Erythroblast (primary cell): ENCODE results near the gene MYLK.

Source experiments
- DNase-seq, 2 experiments: peaks; one replicate each; lab custom pipeline; 2025; lab: John Stamatoyannopoulos, UW
- GATA1 ChIP-seq: IDR thresholded peaks from 2 replicates; pipeline ENCODE4 v1.6.1; 2011; ENCODE audit warnings: low read depth, mild to moderate bottlenecking, control low read depth, low read length, moderate library complexity
- POLR2A ChIP-seq: IDR thresholded peaks from 2 replicates; pipeline ENCODE4 v1.6.1; 2011; ENCODE audit warnings: mild to moderate bottlenecking, low read length

The MYLK gene

DNA sequence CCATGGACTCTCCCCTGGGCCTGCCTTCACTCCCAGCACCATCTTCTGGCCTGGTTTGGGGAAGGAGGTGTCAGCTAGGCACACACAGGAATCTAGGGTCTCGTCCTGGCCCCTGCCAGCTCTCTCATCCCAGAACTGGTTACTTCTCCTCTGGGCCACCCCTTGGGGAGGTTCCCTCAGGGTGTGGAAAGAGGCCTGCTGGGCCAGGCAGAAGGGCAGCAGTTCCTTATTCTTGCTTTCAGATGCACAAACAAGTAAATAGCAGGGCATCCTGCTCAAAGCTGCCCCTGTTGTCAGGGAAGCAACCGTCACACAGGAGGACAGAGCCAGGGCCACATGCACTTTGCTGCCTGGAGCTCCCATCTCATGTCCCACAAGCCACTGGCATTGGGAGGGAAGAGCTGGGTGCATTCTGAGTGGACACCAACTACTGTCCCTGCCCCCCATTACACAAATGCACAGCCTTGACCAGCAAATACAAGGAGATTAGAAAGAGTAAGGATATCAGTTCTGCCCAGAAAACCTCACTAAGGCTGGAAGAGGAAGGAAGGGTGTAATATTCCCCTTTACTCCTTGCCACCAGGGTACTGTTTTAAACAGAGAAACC is 190.4 kb downstream of the MYLK start:
- TF ChIP-seq GATA1 (no peak), POLR2A (no peak)
- no peak for DNase-seq

DNA sequence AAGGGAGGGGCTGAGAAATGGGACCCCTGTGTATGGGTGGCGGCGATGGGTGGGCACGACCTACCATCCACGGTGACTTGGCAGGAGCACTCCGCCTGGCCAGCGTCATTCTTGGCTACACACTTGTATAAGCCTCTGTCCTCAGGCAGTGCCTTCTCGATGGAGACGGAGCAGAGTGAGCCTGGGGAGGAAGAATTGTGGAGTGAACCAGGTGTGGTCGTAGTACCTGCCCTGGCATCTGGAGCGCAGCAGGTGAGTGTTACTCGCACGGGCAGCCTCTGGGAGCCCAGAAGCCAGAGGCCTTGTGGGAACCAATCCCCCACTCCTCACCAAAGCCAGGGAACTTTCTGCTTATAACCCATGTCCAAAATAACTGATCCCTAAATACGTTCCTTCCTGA is 191.5 kb downstream of the MYLK start:
- TF ChIP-seq POLR2A (no peak), GATA1 (no peak)
- DNase-seq: no peak

DNA sequence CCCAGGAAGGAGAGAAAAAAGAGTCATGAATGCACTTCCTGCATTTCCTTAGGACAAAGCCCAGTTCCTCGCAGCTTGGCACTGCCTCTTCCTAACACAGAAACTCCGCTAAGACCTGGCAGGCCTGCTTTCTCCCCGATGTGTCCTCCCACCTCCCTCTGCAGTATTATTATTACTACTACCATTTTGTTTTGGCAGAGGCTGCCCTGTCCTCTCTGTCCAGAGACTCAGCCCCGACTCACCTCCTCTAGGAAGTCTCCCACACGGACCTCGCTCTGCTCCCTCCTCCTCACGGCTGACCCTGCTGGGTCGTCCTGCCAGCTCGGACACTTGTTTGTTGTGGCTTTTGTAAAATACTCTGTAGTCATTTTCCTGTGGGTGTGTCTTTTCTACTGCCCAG is 192.1 kb downstream of the MYLK start:
- no peak for DNase-seq
- no peak for TF ChIP-seq GATA1
- no peak for TF ChIP-seq POLR2A

DNA sequence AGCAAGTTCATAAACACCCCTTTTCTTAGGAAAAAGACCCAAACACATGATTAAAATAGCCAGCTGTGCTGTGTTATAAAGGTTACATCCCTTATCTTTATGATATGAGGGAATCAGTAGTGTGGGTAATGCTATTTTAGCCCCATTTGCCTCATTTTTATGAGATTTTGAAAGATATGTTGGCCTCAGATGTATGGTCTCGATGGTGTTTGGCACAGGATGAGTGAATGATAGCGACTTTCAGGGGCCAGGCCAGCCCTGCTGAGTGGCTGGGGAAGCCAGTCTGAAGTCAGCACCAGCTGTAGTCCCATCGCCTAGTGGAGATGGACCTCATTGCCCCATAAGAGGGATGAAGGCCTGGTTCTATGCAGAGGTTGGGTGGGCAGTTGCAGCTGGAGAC is 194.3 kb downstream of the MYLK start:
- DNase-seq: no peak
- TF ChIP-seq POLR2A (no peak), GATA1 (no peak)

DNA sequence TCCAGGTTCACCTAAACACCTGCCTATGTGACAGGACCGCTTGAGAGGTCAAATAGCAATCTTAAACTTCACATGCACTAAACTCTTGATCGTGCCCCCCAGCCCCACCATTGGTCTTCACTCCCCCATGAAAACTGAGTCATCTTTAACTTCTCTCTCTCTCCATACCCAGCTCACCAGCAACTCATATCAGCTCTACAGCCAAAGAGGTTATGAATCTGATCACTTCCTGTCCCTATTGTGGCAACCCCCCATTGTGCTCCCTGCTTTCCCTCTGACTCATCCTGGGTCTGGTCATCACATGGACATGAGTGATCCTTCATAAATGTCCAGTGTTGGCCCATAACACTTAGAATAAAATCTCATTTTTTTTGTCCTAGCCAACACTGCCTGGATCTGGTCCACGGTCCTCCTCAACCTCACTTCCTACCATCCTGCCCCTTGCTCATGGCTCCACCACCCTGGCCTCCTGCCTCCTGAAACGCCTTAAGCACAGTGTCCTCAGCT is 195.8 kb downstream of the MYLK start:
- no peak for TF ChIP-seq GATA1
- DNase-seq: no peak

DNA sequence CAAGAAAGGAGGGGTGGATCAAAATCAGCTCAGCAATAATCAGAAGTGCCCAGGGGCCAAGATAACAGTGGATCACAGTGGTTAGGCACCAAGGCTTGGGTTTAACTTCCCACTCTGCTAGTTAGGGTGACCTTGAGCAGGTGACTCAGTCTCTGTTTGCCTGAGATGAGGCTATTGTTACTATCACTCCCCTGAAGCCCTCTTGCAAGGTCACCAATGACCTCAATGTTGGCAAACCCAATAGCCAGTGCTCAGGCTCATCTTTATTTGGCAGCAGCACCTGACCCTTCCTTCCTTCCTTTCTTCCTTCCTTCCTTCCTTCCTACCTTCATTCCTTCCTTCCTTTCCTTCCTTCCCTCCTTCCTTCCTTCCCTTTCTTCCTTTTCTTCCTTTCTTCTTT is 196.8 kb downstream of the MYLK start:
- no peak for DNase-seq
- TF ChIP-seq GATA1 (no peak), POLR2A (no peak)

DNA sequence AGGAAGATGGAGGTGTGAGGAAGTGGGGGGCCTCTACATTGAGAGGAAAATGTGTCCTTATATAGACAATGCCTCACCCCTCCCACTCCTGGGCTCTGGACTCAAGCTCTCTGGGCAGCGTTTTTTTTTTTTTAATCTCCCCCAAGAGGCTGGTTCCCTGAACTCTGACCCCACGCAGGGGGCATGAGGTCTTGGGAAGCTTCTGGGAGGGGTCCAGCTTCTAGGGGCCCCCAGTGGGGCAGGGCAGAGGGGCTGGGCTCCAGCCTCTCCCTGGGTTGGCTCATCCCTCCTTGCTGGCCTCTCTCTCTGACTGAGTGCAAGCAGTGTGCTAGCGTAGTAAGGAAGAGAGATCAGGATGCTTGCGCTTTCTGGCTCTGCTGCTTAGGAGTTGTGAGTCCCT is 197.9 kb downstream of the MYLK start:
- TF ChIP-seq POLR2A (no peak), GATA1 (no peak)
- DNase-seq: no peak

DNA sequence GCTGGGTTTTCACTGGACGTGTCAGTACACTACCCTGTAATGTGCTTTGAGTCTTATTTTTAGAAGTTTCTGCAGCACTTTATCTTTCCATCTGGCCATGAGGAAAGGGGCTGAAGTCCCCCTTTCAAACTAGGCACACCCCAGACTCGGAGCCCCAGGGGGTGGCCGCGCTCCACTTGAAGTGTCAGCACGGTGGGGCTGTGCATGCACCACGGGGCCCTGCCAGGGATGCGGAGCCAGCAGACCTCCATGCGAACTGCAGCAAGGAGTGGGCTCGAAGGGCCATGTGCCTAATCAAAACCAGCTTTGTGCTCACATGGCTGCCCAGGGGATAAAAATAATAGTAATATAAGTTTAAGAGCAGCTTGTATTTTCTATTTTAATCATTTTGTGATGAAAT is 198.4 kb downstream of the MYLK start:
- no peak for DNase-seq
- no peak for TF ChIP-seq POLR2A
- no peak for TF ChIP-seq GATA1

DNA sequence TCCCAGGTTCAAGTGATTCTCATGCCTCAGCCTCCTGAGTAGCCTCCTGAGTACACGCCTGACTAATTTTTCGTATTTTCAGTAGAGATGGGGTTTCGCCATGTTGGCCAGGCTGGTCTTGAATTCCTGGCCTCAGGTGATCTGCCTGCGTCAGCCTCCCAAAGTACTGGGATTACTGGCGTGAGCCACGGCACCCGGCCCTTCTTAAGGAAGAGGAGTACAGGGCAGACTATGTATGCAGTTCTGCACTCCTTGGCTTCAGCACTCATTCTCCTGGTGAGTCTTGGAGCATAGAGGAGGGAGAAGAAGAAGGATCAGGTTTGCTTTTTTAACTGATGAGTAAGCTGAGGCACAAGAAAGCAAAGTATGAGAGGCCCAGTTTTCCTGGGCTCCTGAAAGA is 199.5 kb downstream of the MYLK start:
- DNase-seq: no peak
- TF ChIP-seq GATA1: no peak
- no peak for TF ChIP-seq POLR2A

DNA sequence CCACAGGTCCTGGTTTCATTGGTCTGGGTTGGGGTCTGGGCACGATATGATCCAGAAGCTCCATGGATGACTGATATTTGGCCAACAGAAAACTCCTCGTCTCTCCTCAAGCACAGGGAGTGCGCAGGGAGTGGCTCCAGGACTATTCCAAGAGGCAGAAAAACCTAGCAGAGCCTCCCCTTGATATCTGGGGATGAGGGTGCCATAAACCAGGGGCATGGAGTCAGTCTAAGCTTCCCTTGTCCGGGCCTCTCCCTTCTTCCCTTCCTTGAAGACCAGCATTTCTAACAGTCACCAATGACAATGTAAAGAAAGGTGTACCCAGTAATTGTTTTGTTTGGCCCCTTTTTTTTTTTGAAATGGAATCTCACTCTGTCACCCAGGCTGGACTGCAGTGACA is 199.9 kb downstream of the MYLK start:
- TF ChIP-seq GATA1 (no peak), POLR2A (no peak)
- no peak for DNase-seq

DNA sequence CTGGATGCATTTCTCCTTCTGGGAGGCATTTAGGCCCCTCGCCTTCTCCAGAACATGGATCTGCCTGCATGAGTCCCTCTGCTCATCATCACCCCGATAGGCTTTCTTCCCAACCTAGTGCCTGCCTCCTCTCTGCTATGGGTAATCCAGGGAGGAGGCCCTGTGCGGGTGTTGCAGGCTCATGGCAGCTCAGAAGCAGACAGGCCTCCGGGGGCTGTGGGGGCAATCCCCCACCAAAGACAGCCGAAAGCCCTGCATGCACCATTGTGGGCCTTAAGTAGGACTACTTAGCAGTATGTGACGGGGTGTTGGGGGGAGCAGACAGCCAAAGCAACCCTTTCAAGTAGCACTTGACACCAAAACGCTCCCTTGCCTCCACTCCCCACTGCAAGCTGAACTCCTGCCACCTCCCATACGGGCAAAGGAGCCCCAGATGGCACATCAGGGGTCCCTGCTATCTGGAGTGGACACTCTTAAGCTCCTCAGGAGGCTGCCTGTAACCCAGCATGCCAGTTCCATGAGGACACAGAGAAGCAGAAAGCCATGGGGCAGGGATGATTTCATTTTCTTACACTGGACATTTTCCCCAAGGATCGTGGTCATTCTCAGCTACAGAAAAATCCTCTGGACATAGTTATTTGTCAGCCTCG is 200.5 kb downstream of the MYLK start:
- DNase-seq: no peak
- TF ChIP-seq POLR2A: no peak
- no peak for TF ChIP-seq GATA1

DNA sequence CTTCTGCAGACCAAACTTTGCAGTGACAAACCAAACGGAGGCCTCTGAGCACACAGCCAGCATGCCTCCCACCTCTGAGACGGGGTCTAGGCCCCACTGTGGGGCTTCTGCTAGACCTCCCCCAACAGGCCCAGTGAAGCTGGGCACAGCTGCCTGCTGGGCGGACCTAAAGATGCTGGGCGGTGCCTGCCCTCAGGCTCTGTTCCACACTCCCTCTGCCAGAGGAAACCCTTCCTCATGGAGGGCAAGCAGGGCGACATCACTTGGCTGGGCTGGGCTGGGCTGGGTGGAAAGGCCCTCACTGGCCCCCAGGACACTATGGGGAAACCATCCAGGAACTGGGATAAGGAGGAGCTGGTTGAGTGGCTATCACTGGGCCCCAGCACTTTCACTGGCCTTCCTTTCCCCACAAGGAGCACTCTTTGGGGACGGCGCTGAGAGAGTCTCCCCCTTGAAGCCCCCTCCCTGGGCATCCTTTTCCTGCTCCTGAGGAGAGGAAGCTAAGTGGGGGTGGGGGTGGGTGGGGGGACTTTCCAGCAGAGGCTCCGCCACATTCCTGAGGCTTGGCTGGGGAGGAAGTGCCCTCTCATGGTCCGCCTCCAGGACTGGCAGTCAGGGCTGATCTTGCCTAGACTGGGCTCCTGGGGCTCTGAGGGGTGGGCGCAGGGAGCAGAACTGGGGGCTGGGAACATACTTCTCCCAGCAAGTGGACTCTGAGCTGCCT is 201.2 kb downstream of the MYLK start:
- DNase-seq: no peak
- TF ChIP-seq POLR2A: no peak
- no peak for TF ChIP-seq GATA1

DNA sequence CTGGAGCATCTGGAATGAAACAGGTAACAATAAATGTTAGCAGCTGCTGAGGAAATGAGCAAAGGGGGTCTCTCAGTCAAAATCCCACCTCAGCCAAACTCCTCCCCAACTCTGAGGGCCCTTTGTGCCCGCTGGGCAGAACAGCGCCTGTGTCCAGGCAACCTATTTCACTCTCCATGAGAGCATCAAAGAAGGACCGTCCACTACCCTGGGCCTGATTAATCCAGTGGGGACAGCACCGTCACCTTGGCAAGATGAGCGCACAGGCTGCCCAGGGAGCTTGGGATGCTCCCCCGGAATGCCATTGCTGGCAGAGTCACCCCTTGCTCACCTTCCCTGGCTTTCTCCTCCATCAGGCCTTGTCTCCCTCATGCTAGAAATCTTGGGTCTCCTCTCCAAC is 201.8 kb downstream of the MYLK start:
- no peak for DNase-seq
- no peak for TF ChIP-seq POLR2A
- no peak for TF ChIP-seq GATA1

DNA sequence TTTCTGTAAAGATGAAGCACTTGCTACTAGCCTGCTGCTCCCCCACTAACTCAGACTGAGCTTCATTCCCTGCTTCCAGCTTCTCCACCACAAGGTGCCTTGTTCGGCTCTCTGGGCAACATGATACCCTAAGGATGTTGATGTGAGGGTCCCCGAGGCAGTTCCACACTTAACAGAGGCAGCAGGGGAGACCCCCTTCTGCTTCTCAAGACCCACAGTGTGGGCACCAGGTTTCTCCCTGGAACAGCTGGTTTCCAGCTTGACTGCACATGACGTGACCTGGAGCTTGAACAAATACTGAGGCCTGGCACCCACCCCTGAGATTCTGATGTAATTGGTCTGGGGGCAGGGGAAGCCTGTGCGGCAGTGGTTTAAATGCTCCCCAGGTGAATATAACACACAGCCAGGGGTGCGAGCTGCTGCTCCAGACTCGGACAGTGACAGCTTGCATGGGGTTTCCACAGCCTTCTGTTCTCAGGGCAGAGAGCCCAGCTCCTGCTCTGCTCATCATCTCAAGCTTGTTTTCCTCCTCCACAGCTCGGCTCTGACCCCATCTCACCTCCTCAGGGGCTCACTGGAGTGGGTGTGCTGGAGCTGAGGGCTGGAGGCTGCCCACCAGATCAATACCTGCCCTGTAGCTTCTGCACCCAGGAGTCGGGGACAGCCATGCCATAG is 204.3 kb downstream of the MYLK start:
- TF ChIP-seq POLR2A (no peak), GATA1 (no peak)
- DNase-seq: no peak
